ENCODE measurements around the gene GPI.
A peak's percentile ranks its signal among the peaks of the same experiment; 100 is the strongest.
"Not testable (repeated sequence)": the region's sequence is repeated elsewhere in the genome, so short reads cannot be mapped to it uniquely, and the experiment has no call there.

The GPI gene
- 98.5 to 152 reads per million in 2 donors for total RNA-seq

- peak; percentile 66 for DNase-seq
Observed at GRCh38 chr19:34364830-34365462, at the start of gene GPI. TSS of gene GPI (plus strand) at chr19:34365196. CDS start at chr19:34365267, 71 bp downstream.

DNA sequence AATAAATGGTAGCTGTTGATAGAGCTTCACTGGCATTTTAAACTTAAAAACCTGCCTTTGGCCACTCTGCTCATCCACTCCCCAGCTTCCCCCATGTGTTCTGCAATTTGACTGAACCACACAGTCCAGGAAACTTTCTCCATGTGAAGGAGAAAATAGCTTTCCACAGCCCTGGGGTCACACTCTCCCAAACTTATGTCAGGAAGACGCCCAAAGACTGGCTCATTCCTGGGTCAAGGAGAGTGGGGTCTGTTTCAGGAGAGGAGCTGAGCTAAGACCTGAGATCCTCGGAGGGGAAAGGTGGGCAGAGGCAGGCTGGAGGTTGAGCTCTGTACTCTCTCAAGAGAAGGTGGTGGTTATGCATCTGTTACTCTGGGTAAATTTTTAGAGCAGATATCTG, 48.7 kb upstream of the GPI start:
- no peak for DNase-seq

GRCh38 chr19:34316741-34317301, 48.2 kb upstream of the GPI start:
- DNase-seq: no peak

DNA sequence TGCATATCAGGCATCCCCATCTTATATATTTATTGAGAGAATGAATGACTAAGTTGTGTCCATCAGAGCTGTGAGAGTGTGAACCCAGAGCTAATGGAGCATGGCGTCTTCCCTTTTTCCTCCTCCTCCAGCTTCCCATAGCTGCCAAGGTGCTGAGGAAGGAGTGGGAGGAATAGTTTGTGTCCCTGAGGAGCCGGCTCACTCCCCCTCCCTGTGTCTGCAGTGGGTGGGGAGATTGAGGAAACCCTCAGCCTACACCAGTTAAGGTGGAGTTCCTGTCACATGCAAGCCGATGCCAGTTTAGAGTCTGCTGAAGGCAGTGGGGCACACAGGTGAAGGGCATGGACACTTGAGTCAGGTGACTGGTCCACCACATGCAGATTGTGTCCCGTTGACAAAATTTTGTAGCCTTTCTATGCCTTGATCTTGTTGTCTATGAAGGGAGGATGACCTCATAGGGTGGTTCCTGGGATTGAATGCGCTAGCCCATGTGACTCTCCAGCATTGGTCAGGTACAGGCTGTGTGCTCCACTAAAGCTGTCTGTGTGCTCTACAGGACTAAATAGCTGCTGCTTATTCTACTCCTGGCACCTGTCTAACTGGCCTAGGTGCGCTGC, 47.6 kb upstream of the GPI start:
- DNase-seq: peak; percentile 24

- no peak for DNase-seq
Observed at GRCh38 chr19:34319230-34319585, 45.8 kb upstream of the GPI start.

GRCh38 chr19:34319785-34320184, 45.2 kb upstream of the GPI start:
- no peak for DNase-seq

- DNase-seq: no peak
Observed at GRCh38 chr19:34320277-34320676, 44.7 kb upstream of the GPI start.

GRCh38 chr19:34321735-34322134, 43.3 kb upstream of the GPI start:
- no peak for DNase-seq

DNA sequence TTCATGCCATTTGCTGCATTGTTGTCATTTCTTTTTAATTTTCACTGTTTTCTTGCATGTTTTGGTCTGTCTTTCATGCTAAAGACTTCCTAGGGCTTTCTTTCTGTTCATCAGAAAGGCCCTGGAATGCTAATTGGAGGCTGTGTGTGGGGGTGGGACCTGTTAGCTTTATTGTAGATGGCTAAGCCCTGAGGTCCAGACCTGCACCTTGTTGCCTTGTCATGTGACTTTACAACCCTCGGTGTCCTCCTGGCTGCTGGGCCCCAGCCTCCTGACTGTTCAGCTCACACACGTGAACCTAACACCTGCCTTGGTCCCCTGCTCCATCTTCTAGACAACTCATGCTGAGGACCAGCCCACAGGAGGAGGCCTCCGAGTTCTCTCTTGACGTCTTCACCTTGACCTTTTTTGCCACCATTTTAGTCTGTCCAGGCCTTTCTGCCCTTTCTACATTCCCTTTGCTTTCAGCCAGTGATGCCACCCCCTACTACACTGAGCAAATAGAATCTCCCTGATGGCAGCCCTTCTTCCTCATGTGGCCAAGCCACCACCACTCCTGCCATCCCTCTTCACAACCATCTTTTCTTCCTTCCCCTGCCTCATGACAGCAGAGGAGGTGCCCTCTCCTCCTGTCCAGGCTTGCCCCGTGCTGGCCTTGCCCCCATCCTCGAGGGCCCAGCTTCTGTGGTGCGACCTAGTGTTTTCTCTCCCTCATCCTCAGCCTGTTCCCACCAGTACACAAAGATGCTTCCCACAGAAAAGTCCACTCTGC, 41.4 kb upstream of the GPI start:
- DNase-seq: no peak

GRCh38 chr19:34324320-34324719, 40.7 kb upstream of the GPI start:
- DNase-seq: no peak

- DNase-seq: no peak
Observed at GRCh38 chr19:34325181-34325580, 39.8 kb upstream of the GPI start.

DNA sequence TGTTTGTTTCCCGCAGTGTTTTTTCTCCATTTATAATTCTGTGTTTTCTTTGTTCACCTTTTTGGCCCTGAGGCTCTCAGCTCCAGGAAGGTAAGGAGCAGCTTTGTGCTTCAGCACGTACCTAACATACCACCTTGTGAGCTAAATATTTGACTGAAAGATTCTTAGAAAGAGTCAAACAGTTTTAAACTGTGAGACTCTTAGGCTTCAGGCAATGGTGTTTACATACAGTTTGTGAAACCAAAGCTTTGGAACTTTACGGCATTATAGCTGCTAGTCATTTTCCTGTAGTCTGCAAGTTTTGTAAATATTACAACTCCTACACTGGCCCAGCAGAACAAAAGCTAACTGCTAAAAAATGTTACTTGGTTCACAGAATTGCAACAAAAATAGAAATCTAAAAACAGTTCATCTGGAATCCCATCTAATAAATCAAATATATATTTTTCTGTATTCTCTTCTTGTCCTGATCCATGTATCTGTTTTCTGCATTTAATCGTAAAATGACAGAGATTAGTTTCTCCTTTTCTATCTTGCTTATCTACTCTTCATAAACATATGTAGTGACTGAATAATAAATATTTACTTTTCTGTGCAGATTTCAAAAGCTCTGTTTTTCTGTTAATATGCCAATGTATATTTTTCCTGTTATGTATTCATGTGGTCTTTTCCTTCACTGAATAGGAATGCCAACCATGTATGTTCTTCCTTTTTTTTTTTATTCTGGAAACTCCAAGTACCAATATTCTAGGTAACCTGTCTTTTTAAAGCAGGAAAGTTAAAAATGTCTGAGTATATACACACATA, 38.8 kb upstream of the GPI start:
- no peak for DNase-seq

DNA sequence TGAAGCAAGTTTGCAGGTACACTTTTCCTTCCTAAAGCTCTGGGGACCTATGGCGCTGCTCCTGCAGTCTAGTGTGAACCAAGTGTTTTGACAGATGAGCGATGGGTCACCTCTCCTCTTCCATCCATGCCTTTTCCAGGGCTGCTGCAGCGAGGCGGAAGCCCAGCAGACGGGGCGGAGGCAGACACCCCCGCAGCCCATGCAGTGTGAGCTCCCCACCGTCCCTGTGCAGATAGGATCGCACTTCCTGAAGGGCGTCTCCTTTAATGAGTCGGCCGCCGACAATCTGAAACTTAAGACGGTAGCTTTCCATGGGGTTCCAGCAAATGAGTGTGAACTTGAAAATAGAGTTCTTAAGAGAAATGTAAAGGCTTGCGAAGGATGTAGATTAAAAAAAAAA, 37.1 kb upstream of the GPI start:
- no peak for DNase-seq

DNA sequence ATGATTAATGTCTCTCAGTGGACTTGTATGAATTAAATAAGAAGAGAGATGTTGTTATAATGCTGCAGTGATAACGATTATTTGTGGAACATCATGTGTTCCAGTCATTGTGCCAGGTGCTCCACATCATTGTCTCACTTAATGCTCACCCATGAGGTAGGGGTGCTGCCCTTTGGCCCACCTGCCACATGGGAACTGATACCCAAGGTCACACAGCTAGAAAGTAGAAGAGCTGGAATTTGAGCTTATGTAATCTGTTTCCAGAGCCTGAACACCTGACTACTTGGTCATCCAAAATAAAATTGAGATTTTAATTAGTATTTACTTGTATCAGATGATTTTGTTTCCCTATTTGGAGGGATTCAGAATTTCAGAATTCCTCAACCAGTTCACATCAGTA, 36.0 kb upstream of the GPI start:
- no peak for DNase-seq

GRCh38 chr19:34330116-34330515, 34.9 kb upstream of the GPI start:
- DNase-seq: no peak

DNA sequence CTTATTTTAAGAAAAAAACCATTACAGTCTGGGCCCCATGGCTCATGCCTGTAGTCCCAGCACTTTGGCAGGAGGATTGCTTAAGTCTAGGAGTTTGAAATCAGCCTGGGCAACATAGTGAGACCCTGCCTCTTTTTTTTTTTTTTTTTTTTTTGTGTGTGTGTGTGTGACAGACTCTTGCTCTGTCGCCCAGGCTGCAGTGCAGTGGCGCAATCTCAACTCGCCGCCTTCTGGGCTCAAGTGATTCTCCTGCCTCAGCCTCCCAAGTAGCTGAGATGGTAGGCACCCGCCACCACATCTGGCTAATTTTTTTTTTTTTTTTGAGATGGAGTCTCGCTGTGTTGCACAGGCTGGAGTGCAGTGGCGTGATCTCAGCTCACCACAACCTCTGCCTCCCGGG, 34.4 kb upstream of the GPI start:
- DNase-seq: not testable (repeated sequence)

DNA sequence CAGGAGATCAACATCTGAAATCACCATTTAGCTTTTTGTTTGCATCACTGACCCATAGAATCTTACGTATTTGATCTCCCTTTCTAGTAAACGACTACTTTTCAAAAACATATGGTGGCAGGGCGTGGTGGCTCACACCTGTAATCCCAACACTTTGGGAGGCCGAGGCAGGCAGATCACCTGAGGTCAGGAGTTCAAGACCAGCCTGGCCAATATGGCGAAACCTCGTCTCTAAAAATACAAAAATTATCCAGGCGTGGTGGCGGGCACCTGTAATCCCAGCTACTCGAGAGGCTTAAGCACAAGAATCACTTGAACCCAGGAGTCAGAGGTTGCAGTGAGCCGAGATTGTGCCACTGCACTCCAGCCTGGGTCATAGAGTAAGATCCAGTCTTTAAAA, 33.4 kb upstream of the GPI start:
- DNase-seq: not testable (repeated sequence)

GRCh38 chr19:34332027-34332760, 32.8 kb upstream of the GPI start:
- DNase-seq: no peak

- no peak for DNase-seq
Observed at GRCh38 chr19:34335914-34336313, 29.1 kb upstream of the GPI start.

DNA sequence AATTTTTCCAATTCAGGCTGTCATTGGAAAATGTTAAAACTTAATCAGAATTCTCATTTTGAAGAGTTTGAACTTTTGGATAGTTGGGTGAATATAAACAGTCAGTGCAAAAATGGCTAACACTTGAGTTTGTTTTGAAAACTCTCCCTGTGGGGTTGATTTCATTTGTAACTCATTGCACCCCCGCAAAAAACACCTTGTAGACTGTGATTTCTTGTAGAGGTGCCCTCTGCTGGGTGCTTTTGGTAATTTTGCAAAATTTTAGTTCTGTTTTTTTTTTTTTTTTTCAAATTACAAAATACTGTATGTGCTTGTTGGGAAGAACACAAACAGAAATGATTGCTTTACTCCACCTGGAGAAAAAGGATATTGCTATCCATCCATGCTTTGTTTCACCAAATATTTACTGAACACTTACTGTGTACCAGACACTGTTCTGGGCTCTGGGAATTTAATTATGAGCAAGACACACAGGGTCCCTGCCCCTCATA, 28.2 kb upstream of the GPI start:
- DNase-seq: peak; percentile 38

GRCh38 chr19:34337739-34338138, 27.3 kb upstream of the GPI start:
- no peak for DNase-seq

Measured in T-helper 9 cell (primary cell).